GM12878 (cell line): ENCODE results near the gene OPCML. TPM values are rescaled to one million over a fixed set of nuclear protein-coding genes. Genes with fewer than 3 reads are reported as not detected.

Experiments used
- ATAC-seq: fragments of 200-7000 bp; cut with Tn5 transposase; 3 replicates; pipeline ENCODE4 v1.9.1; 2020; ENCODE audit warnings: mild to moderate bottlenecking, moderate library complexity
- BruUV-seq: library from RNA; stranded (reverse); fragments of 400-500 nt; replicated peaks from 2 replicates; lab custom pipeline; 2021; lab: Mats Ljungman, UMichigan
- CTCF ChIA-PET: fragments of 300-600 bp; sonication (Branson Sonifier 250); formaldehyde crosslinking; extraction: SDS; loops from one replicate; lab custom pipeline; 2021; ENCODE audit warnings: inconsistent platforms; lab: Yijun Ruan, JAX
- POLR2A ChIA-PET: fragments of 350-600 bp; formaldehyde crosslinking; extraction: SDS; loops from one replicate; lab custom pipeline; 2021; ENCODE audit warnings: inconsistent platforms; lab: Charles Lee
- RAD21 ChIA-PET: fragments of 300-600 bp; sonication (Branson Sonifier 250); formaldehyde crosslinking; loops from one replicate; lab custom pipeline; 2023; ENCODE audit warnings: antibody characterized with exemption; ENCODE audit not compliant: unreplicated experiment; lab: Charles Lee
- SMC1A ChIA-PET: fragments of 300-600 bp; sonication (Branson Sonifier 250); formaldehyde crosslinking; loops from one replicate; lab custom pipeline; 2023; ENCODE audit not compliant: unreplicated experiment, uncharacterized antibody; lab: Charles Lee
- DNase-seq: peaks from one replicate; pipeline ENCODE4 v3.0.0-alpha.2; 2011; ENCODE audit warnings: low read depth, low spot score
- FAIRE-seq: peaks from 3 replicates; lab custom pipeline; 2011; peaks lifted over from hg19 to GRCh38; lab: Jason Lieb, UNC
- H2AFZ ChIP-seq: 2 replicates; pipeline ENCODE4 v1.6.0; 2011; ENCODE audit warnings: low read depth, low read length, control low read depth; ENCODE audit not compliant: control insufficient read depth
- H3K27ac ChIP-seq: 2 replicates; pipeline ENCODE4 v1.5.1; 2011; ENCODE audit warnings: control low read depth; ENCODE audit not compliant: control insufficient read depth, insufficient read depth
- H3K27me3 ChIP-seq, 2 experiments: replicated peaks in 1 of 2; 2 replicates each; pipeline versions ENCODE4 v1.6.0 to v1.6.1; 2011; ENCODE audit warnings: low read length in 1 of 2; ENCODE audit not compliant: control insufficient read depth in 2 of 2, insufficient read depth in 2 of 2
- H3K36me3 ChIP-seq, 2 experiments: 2 replicates each; pipeline ENCODE4 v1.5.1; 2011; ENCODE audit warnings: low read length in 1 of 2; ENCODE audit not compliant: control insufficient read depth in 2 of 2, insufficient read depth in 2 of 2
- H3K4me1 ChIP-seq: 2 replicates; pipeline ENCODE4 v1.6.1; 2011; ENCODE audit warnings: mild to moderate bottlenecking, low read length, moderate library complexity, mixed read lengths; ENCODE audit not compliant: control insufficient read depth, insufficient read depth
- H3K4me2 ChIP-seq: 2 replicates; pipeline ENCODE4 v1.6.0; 2011; ENCODE audit warnings: control low read depth; ENCODE audit not compliant: control insufficient read depth, insufficient read depth
- H3K4me3 ChIP-seq: fragments of 200-600 bp; sonication (generic); 2 replicates; pipeline ENCODE4 v1.5.1; 2016
- H3K79me2 ChIP-seq: 2 replicates; pipeline ENCODE4 v1.6.0; 2011; ENCODE audit warnings: low read length; ENCODE audit not compliant: control insufficient read depth, insufficient read depth
- H3K9ac ChIP-seq: 2 replicates; pipeline ENCODE4 v1.8.0; 2011; ENCODE audit warnings: low read length, control low read depth, mixed read lengths; ENCODE audit not compliant: control insufficient read depth, insufficient read depth
- H3K9me3 ChIP-seq: replicated peaks from 3 replicates; pipeline ENCODE4 v1.5.1; 2011; ENCODE audit warnings: mild to moderate bottlenecking, low read length; ENCODE audit not compliant: control insufficient read depth, insufficient read depth
- H4K20me1 ChIP-seq: 2 replicates; pipeline ENCODE4 v1.6.0; 2011; ENCODE audit not compliant: control insufficient read depth, insufficient read depth
- BCL3 ChIP-seq: IDR thresholded peaks from 2 replicates; pipeline ENCODE4 v1.6.1; 2011; ENCODE audit warnings: borderline replicate concordance, low read depth, mild to moderate bottlenecking, moderate library complexity, low read length; ENCODE audit not compliant: insufficient read depth, poor library complexity, severe bottlenecking
- E4F1 ChIP-seq: fragments of 450-650 bp; IDR thresholded peaks from 2 replicates; pipeline ENCODE4 v1.6.1; 2018; ENCODE audit warnings: borderline replicate concordance, mild to moderate bottlenecking; ENCODE audit not compliant: partially characterized antibody
- ESRRA ChIP-seq: IDR thresholded peaks from 2 replicates; pipeline ENCODE4 v1.6.1; 2012; ENCODE audit warnings: mild to moderate bottlenecking, low read length, improper control_type of control experiment
- NFXL1 ChIP-seq: fragments of 450-650 bp; IDR thresholded peaks from 2 replicates; pipeline ENCODE4 v1.6.1; 2017; ENCODE audit warnings: antibody characterized with exemption, mild to moderate bottlenecking, borderline replicate concordance
- TCF3 ChIP-seq: IDR thresholded peaks from 2 replicates; pipeline ENCODE4 v1.6.1; 2012; ENCODE audit warnings: low read depth, mild to moderate bottlenecking, low read length, borderline replicate concordance; ENCODE audit not compliant: insufficient read depth
- ZNF687 ChIP-seq: fragments of 450-650 bp; IDR thresholded peaks from 2 replicates; pipeline ENCODE4 v1.6.1; 2017; ENCODE audit warnings: mild to moderate bottlenecking, moderate library complexity
- WGBS: methylation state at CpG from one replicate; pipeline ENCODE4 v1.1.6; 2016; ENCODE audit warnings: low lambda C conversion rate; ENCODE audit not compliant: insufficient replicate concordance, insufficient coverage; ENCODE audit errors: missing lambda C conversion rate; 5-methylcytosine and 5-hydroxymethylcytosine counted together
- in situ Hi-C: fragments of 300-500 bp; cut with MboI; formaldehyde crosslinking; loops from 9 replicates; pipeline ENCODE4 v1.14.3; 2018; ENCODE audit warnings: mixed read lengths
- intact Hi-C: fragments of 100-400 bp; cut with micrococcal nuclease; formaldehyde crosslinking; loops from one replicate; pipeline ENCODE4 v1.14.2; 2022; ENCODE audit not compliant: unreplicated experiment
- polyA plus RNA-seq, 11 experiments: library from polyadenylated mRNA; depleted of rRNA in 4 of 11; unstranded in 6 of 11; stranded (reverse) in 5 of 11; fragments of >200 nt; fragmentation: Nextera tagmentation in 4 of 11; fragmentation: Illumina TruSeq in 1 of 11; extraction: Ambion mirVana in 4 of 11; extraction: Trizol in 1 of 11; gene quantifications; 1 replicate in 1 of 11; 2 replicates in 10 of 11; pipeline versions ENCODE4 v1.2.1 to v1.2.3, GENCODE V29; 2011 to 2016; ENCODE audit warnings: inconsistent platforms in 2 of 11, missing spikeins in 2 of 11, low read depth in 1 of 11
- total RNA-seq, 4 experiments: library from RNA; depleted of rRNA in 3 of 4; stranded (reverse); fragments of >200 nt in 3 of 4; fragmentation: Illumina TruSeq in 1 of 4; extraction: Trizol in 1 of 4; gene quantifications; 2 replicates each; pipeline versions ENCODE4 v1.2.1 to v1.2.3, GENCODE V29; 2013 to 2021

OPCML gene
- total and polyA plus RNA-seq, 10 of the 15 experiments (the other 5 are each of a cell fraction or from before 2014, with no cell fraction given), result 0.84 TPM; not detected in 9

- Histone ChIP-seq H3K4me1 (no peaks in the 10 kb centered on the region), H3K4me3 (no peak overlapping the region), H3K9me3 (no peaks in the 10 kb centered on the region), H2AFZ (no peak overlapping the region), H3K4me2 (no peak overlapping the region), H3K27me3 (no peaks in the 10 kb centered on the region), H3K27ac (no peak overlapping the region), H3K36me3 (no peaks in the 10 kb centered on the region), H4K20me1 (no peaks in the 10 kb centered on the region), H3K79me2 (no peaks in the 10 kb centered on the region), H3K9ac (no peak overlapping the region)
- ATAC-seq (no peak), DNase-seq (no peak), FAIRE-seq (no peak)
- intact Hi-C loops (no loop called here), in situ Hi-C loops (no loop called here)
- TF ChIP-seq ZNF687 (no peak), NFXL1 (no peak), E4F1 (no peak), TCF3 (no peak), BCL3 (no peak), ESRRA (no peak)
- ChIA-PET SMC1A (no interaction called here), CTCF (interaction anchor here (1.4 kb wide), 1 partner anchor 15 kb away, joined by 3 read pairs; no protein-coding TSS in a partner anchor), RAD21 (no interaction called here), POLR2A (no interaction called here)
- BruUV-seq, result no TSS peak
- WGBS, result 10% methylated on average over 1 of the region's 1 CpG
Measured at GRCh38 chr11:132894606-132895005, 637.7 kb downstream of the OPCML start.
